GM18868 (cell line): ENCODE measurements around the gene LRMDA.
"Not testable (repeated sequence)": the region's sequence is repeated elsewhere in the genome, so short reads cannot be mapped to it uniquely, and the experiment has no call there.

ENCODE experiments used
- ATAC-seq: cut with Tn5 transposase; IDR thresholded peaks from one replicate; pipeline ENCODE4 v1.9.1; 2021; ENCODE audit warnings: mild to moderate bottlenecking, moderate library complexity; ENCODE audit not compliant: unreplicated experiment

LRMDA gene

GRCh38 chr10:76125900-76126299 is 694.5 kb downstream of the LRMDA start:
- no peak for ATAC-seq

- ATAC-seq = no peak
These were observed 695.4 kb downstream of the LRMDA start for GRCh38 chr10:76126607-76127527.

- no peak for ATAC-seq
These were observed 696.7 kb downstream of the LRMDA start for GRCh38 chr10:76127984-76128589.

GRCh38 chr10:76129213-76129612 is 697.8 kb downstream of the LRMDA start:
- ATAC-seq = no peak

GRCh38 chr10:76130892-76131291 is 699.5 kb downstream of the LRMDA start:
- ATAC-seq = no peak

GRCh38 chr10:76133597-76134255 is 702.3 kb downstream of the LRMDA start:
- no peak for ATAC-seq

- no peak for ATAC-seq
These were observed 705.5 kb downstream of the LRMDA start for GRCh38 chr10:76136961-76137360.

- no peak for ATAC-seq
These were observed 706.9 kb downstream of the LRMDA start for GRCh38 chr10:76138286-76138685.

- no peak for ATAC-seq
These were observed 707.5 kb downstream of the LRMDA start for GRCh38 chr10:76138906-76139305.

- no peak for ATAC-seq
These were observed 708.0 kb downstream of the LRMDA start for GRCh38 chr10:76139431-76139830.

- no peak for ATAC-seq
These were observed 710.0 kb downstream of the LRMDA start for GRCh38 chr10:76141376-76141775.

- ATAC-seq = not testable (repeated sequence)
These were observed 716.8 kb downstream of the LRMDA start for GRCh38 chr10:76148217-76148616.

- no peak for ATAC-seq
These were observed 717.8 kb downstream of the LRMDA start for GRCh38 chr10:76149182-76149581.

GRCh38 chr10:76149602-76150138 is 718.2 kb downstream of the LRMDA start:
- no peak for ATAC-seq

- no peak for ATAC-seq
These were observed 718.9 kb downstream of the LRMDA start for GRCh38 chr10:76150139-76150875.

- ATAC-seq = no peak
These were observed 719.5 kb downstream of the LRMDA start for GRCh38 chr10:76150876-76151288.

- no peak for ATAC-seq
These were observed 720.8 kb downstream of the LRMDA start for GRCh38 chr10:76152186-76152585.

GRCh38 chr10:76155961-76156360 is 724.5 kb downstream of the LRMDA start:
- ATAC-seq = no peak

- no peak for ATAC-seq
These were observed 729.2 kb downstream of the LRMDA start for GRCh38 chr10:76160446-76161300.

- no peak for ATAC-seq
These were observed 729.8 kb downstream of the LRMDA start for GRCh38 chr10:76161301-76161582.
